HUES48 (cell line): ENCODE measurements around the gene CDH15.

ENCODE experiments used
- H3K27ac ChIP-seq: one replicate; pipeline ENCODE4 v1.7.0; 2013; ENCODE audit warnings: low read depth, low read length, inconsistent platforms
- H3K27me3 ChIP-seq: 2 replicates; pipeline ENCODE4 v1.6.1; 2013; ENCODE audit warnings: mild to moderate bottlenecking, low read length; ENCODE audit not compliant: control insufficient read depth, insufficient read depth
- H3K36me3 ChIP-seq: 2 replicates; pipeline ENCODE4 v1.6.1; 2013; ENCODE audit warnings: low read length; ENCODE audit not compliant: control insufficient read depth, insufficient read depth
- H3K4me1 ChIP-seq: 2 replicates; pipeline ENCODE4 v1.6.1; 2013; ENCODE audit warnings: mild to moderate bottlenecking, low read length; ENCODE audit not compliant: control insufficient read depth, insufficient read depth
- H3K4me3 ChIP-seq: 2 replicates; pipeline ENCODE4 v1.5.1; 2013; ENCODE audit warnings: mild to moderate bottlenecking, low read depth, low read length
- H3K9ac ChIP-seq: 2 replicates; pipeline ENCODE4 v1.6.1; 2013; ENCODE audit warnings: mild to moderate bottlenecking, low read depth, low read length, moderate library complexity
- H3K9me3 ChIP-seq: 2 replicates; pipeline ENCODE4 v1.6.1; 2013; ENCODE audit warnings: low read length; ENCODE audit not compliant: control insufficient read depth, insufficient read depth

Gene CDH15

GRCh38 chr16:89199241-89200123 is 27.9 kb downstream of the CDH15 start:
- H3K36me3 ChIP-seq = no peaks in the 10 kb centered on the region
- no peaks in the 10 kb centered on the region for H3K9me3 ChIP-seq
- no peak overlapping the region for H3K27ac ChIP-seq
- peaks cover 43% of the 10 kb centered on the region for H3K27me3 ChIP-seq
- H3K4me3 ChIP-seq = peak overlapping the region; percentile 61; the same call in 1 of the 2 replicates
- no peak overlapping the region for H3K9ac ChIP-seq
- peaks cover 9% of the 10 kb centered on the region; the same call in 1 of the 2 replicates for H3K4me1 ChIP-seq

GRCh38 chr16:89200124-89200849 is 28.7 kb downstream of the CDH15 start, which contains the start of gene SLC22A31:
SLC22A31 (minus strand) TSS chr16:89200537; CDS start chr16:89200501, 36 bp downstream.
- H3K4me3 ChIP-seq = peak within 1 kb of the TSS; percentile 61
- no peaks in the 10 kb centered on the region for H3K9me3 ChIP-seq
- peaks cover 44% of the 10 kb centered on the region for H3K27me3 ChIP-seq
- H3K36me3 ChIP-seq = no peaks in the 10 kb centered on the region
- no peak within 1 kb of the TSS for H3K9ac ChIP-seq
- peaks cover 9% of the 10 kb centered on the region; the same call in 1 of the 2 replicates for H3K4me1 ChIP-seq
- H3K27ac ChIP-seq = no peak within 1 kb of the TSS

GRCh38 chr16:89200850-89201411 is 29.4 kb downstream of the CDH15 start:
- H3K27ac ChIP-seq = no peak overlapping the region
- peaks cover 44% of the 10 kb centered on the region for H3K27me3 ChIP-seq
- peak overlapping the region; percentile 61 for H3K4me3 ChIP-seq
- H3K9me3 ChIP-seq = no peaks in the 10 kb centered on the region
- peaks cover 9% of the 10 kb centered on the region; the same call in 1 of the 2 replicates for H3K4me1 ChIP-seq
- no peaks in the 10 kb centered on the region for H3K36me3 ChIP-seq
- no peak overlapping the region for H3K9ac ChIP-seq

- H3K9me3 ChIP-seq = no peaks in the 10 kb centered on the region
- no peaks in the 10 kb centered on the region for H3K36me3 ChIP-seq
- peaks cover 44% of the 10 kb centered on the region for H3K27me3 ChIP-seq
- no peak overlapping the region for H3K9ac ChIP-seq
- no peak overlapping the region for H3K27ac ChIP-seq
- peaks cover 9% of the 10 kb centered on the region; the same call in 1 of the 2 replicates for H3K4me1 ChIP-seq
- peak overlapping the region; percentile 61 for H3K4me3 ChIP-seq
Observed at GRCh38 chr16:89201439-89202377, 30.2 kb downstream of the CDH15 start.

- Histone ChIP-seq H3K27me3 (peaks cover 44% of the 10 kb centered on the region), H3K4me1 (peaks cover 9% of the 10 kb centered on the region; the same call in 1 of the 2 replicates), H3K9ac (no peak overlapping the region), H3K27ac (no peak overlapping the region), H3K4me3 (peak overlapping the region; percentile 54), H3K36me3 (no peaks in the 10 kb centered on the region), H3K9me3 (no peaks in the 10 kb centered on the region)
Observed at GRCh38 chr16:89202422-89203215, 31.1 kb downstream of the CDH15 start.

- H3K27ac ChIP-seq = no peak overlapping the region
- no peaks in the 10 kb centered on the region for H3K4me1 ChIP-seq
- H3K4me3 ChIP-seq = no peak overlapping the region
- H3K27me3 ChIP-seq = peaks cover 15% of the 10 kb centered on the region
- no peaks in the 10 kb centered on the region for H3K36me3 ChIP-seq
- no peaks in the 10 kb centered on the region for H3K9me3 ChIP-seq
- H3K9ac ChIP-seq = no peak overlapping the region
Observed at GRCh38 chr16:89207993-89208392, 36.4 kb downstream of the CDH15 start.

GRCh38 chr16:89209522-89210044 is 38.0 kb downstream of the CDH15 start:
- H3K4me1 ChIP-seq = no peaks in the 10 kb centered on the region
- H3K27me3 ChIP-seq = no peaks in the 10 kb centered on the region
- no peak overlapping the region for H3K27ac ChIP-seq
- no peaks in the 10 kb centered on the region for H3K36me3 ChIP-seq
- no peaks in the 10 kb centered on the region for H3K9me3 ChIP-seq
- H3K4me3 ChIP-seq = no peak overlapping the region
- no peak overlapping the region for H3K9ac ChIP-seq

GRCh38 chr16:89210165-89210903 is 38.8 kb downstream of the CDH15 start:
- no peak overlapping the region for H3K4me3 ChIP-seq
- H3K27me3 ChIP-seq = no peaks in the 10 kb centered on the region
- no peaks in the 10 kb centered on the region for H3K36me3 ChIP-seq
- no peak overlapping the region for H3K9ac ChIP-seq
- H3K4me1 ChIP-seq = no peaks in the 10 kb centered on the region
- H3K9me3 ChIP-seq = no peaks in the 10 kb centered on the region
- H3K27ac ChIP-seq = no peak overlapping the region

- Histone ChIP-seq H3K9me3 (no peaks in the 10 kb centered on the region), H3K4me1 (no peaks in the 10 kb centered on the region), H3K27me3 (no peaks in the 10 kb centered on the region), H3K27ac (no peak overlapping the region), H3K36me3 (no peaks in the 10 kb centered on the region), H3K4me3 (no peak overlapping the region), H3K9ac (no peak overlapping the region)
Observed at GRCh38 chr16:89210904-89211515, 39.5 kb downstream of the CDH15 start.
